HG03521 (cell line): Measurements from ENCODE around the gene FCRL1.

Experiments used
- ATAC-seq: cut with Tn5 transposase; IDR thresholded peaks from one replicate; pipeline ENCODE4 v1.9.1; 2021; ENCODE audit warnings: mild to moderate bottlenecking, moderate library complexity; ENCODE audit not compliant: unreplicated experiment

FCRL1 gene

GRCh38 chr1:157819896-157820295 is at the start of gene FCRL1:
Gene FCRL1, minus strand, starts transcription at chr1:157820120. Its CDS starts 83 bp downstream, at chr1:157820037.
- ATAC-seq, result no peak

GRCh38 chr1:157868654-157869053 is 48.7 kb upstream of the FCRL1 start:
- no peak for ATAC-seq

GRCh38 chr1:157862114-157863070 is 42.5 kb upstream of the FCRL1 start:
- no peak for ATAC-seq

- no peak for ATAC-seq
These were observed 36.6 kb upstream of the FCRL1 start for GRCh38 chr1:157856538-157856937.

- ATAC-seq, result no peak
These were observed 32.6 kb upstream of the FCRL1 start for GRCh38 chr1:157852476-157852875.

GRCh38 chr1:157849229-157849875 is 29.4 kb upstream of the FCRL1 start:
- ATAC-seq, result peak; percentile 87

- ATAC-seq, result no peak
These were observed 24.3 kb upstream of the FCRL1 start for GRCh38 chr1:157844089-157844830.

- ATAC-seq, result peak; percentile 45
These were observed 23.0 kb upstream of the FCRL1 start for GRCh38 chr1:157842939-157843338.

- ATAC-seq, result no peak
These were observed 21.8 kb upstream of the FCRL1 start, which contains the start of gene CD5L for GRCh38 chr1:157841708-157842107. Gene CD5L, minus strand, starts transcription at chr1:157841808. Its CDS starts 107 bp downstream, at chr1:157841701.

GRCh38 chr1:157838966-157839365 is 19.0 kb upstream of the FCRL1 start:
- no peak for ATAC-seq

GRCh38 chr1:157834430-157834829 is 14.5 kb upstream of the FCRL1 start:
- ATAC-seq, result no peak

GRCh38 chr1:157833145-157833544 is 13.2 kb upstream of the FCRL1 start:
- no peak for ATAC-seq

- no peak for ATAC-seq
These were observed 12.2 kb upstream of the FCRL1 start for GRCh38 chr1:157831968-157832626.

GRCh38 chr1:157830887-157831286 is 11.0 kb upstream of the FCRL1 start:
- ATAC-seq, result no peak

- no peak for ATAC-seq
These were observed 9.8 kb upstream of the FCRL1 start for GRCh38 chr1:157829711-157830110.

GRCh38 chr1:157829210-157829609 is 9.3 kb upstream of the FCRL1 start:
- ATAC-seq, result no peak

GRCh38 chr1:157820299-157820698 is 379 bp upstream of the FCRL1 start:
- no peak for ATAC-seq

GRCh38 chr1:157819215-157819614 is 705 bp downstream of the FCRL1 start:
- ATAC-seq, result no peak

GRCh38 chr1:157813269-157813668 is 6.7 kb downstream of the FCRL1 start:
- no peak for ATAC-seq

- ATAC-seq, result peak; percentile 86
These were observed 13.3 kb downstream of the FCRL1 start for GRCh38 chr1:157806431-157807149.
